NCI-H345 treated with DMSO at 0.1 percent for 48 hours (cell line): ENCODE data around the gene POTED.
"Not testable (repeated sequence)": the region's sequence is repeated elsewhere in the genome, so short reads cannot be mapped to it uniquely, and the experiment has no call there.

Experiments
- DNase-seq: peaks from one replicate; lab custom pipeline; 2025; ENCODE audit not compliant: unreplicated experiment; lab: John Stamatoyannopoulos, UW

POTED gene

GRCh38 chr21:13609477-13609876 lies at the start of gene POTED:
TSS of gene POTED (plus strand) at chr21:13609777. CDS start at chr21:13610229, 452 bp downstream.
- DNase-seq = not testable (repeated sequence)

GRCh38 chr21:13650101-13650500 lies 40.5 kb downstream of the POTED start:
- not testable (repeated sequence) for DNase-seq

- DNase-seq = not testable (repeated sequence)
Observed at GRCh38 chr21:13651746-13652145, 42.2 kb downstream of the POTED start.
